Liver (tissue), 3 donors: Measurements from ENCODE around the gene PRDM1.

Experiments used
- CTCF ChIP-seq: fragments of 150-350 bp; IDR thresholded peaks from 2 replicates; pipeline ENCODE4 v1.5.1; 2017; ENCODE audit warnings: improper control_type of control experiment, low read depth, low read length; ENCODE audit not compliant: missing input control
- EGR1 ChIP-seq, 2 donors: IDR thresholded peaks; 2 replicates each; pipeline ENCODE4 v1.6.1; 2016 to 2018; ENCODE audit warnings: antibody characterized with exemption in 2 of 2, low read depth in 2 of 2
- JUND ChIP-seq, 2 donors: IDR thresholded peaks; 2 replicates each; pipeline ENCODE4 v1.6.1; 2016; ENCODE audit warnings: antibody characterized with exemption in 2 of 2
- RAD21 ChIP-seq, 2 donors: IDR thresholded peaks; 2 replicates each; pipeline ENCODE4 v1.6.1; 2016; ENCODE audit warnings: antibody characterized with exemption in 2 of 2, mild to moderate bottlenecking in 2 of 2
- SP1 ChIP-seq: IDR thresholded peaks from 2 replicates; pipeline ENCODE4 v1.6.1; 2018; ENCODE audit warnings: antibody characterized with exemption, mild to moderate bottlenecking
- TAF1 ChIP-seq: conservative IDR thresholded peaks from 2 replicates; pipeline ENCODE4 v1.6.1; 2016; ENCODE audit warnings: antibody characterized with exemption, mild to moderate bottlenecking
- YY1 ChIP-seq: IDR thresholded peaks from 2 replicates; pipeline ENCODE4 v1.6.1; 2016; ENCODE audit warnings: antibody characterized with exemption, mild to moderate bottlenecking
- donor health status: healthy.
- donor health status: healthy.

DNA sequence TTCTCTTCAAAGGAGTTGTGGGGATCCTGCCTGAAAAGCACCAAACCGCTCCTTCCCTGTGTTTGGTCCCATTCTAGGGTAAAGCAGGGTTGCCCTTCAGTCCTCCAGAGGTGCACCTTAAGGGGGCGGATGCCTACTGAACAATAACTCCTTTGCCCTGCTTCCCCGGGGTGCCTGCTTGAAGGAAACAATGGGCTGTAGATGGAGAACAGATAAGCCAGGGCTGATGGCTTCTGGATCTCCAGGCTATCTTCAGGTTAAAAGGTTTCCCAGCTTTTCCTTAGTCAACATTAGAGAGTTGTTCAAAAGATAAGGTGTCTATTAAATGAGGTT, 5.4 kb upstream of the PRDM1 start:
- TF ChIP-seq EGR1 (IDR thresholded peaks at IDR 0.05; ENCODE audit: low read depth in 2 of 2) (no peak), CTCF (no peak), YY1 (no peak), SP1 (no peak), TAF1 (no peak), RAD21 (IDR thresholded peaks at IDR 0.05) (no peak), JUND (IDR thresholded peaks at IDR 0.05) (no peak)
